GM12865 (cell line): ENCODE results near the gene COL18A1.
"Not testable (repeated sequence)": the region's sequence is repeated elsewhere in the genome, so short reads cannot be mapped to it uniquely, and the experiment has no call there.

ENCODE experiments used
- DNase-seq: peaks from one replicate; pipeline ENCODE4 v3.0.0; 2010; ENCODE audit warnings: low read depth
- H3K4me3 ChIP-seq: 2 replicates; pipeline ENCODE4 v1.5.1; 2011; ENCODE audit warnings: mild to moderate bottlenecking, low read depth, low read length, control low read depth
- CTCF ChIP-seq: IDR thresholded peaks from 2 replicates; pipeline ENCODE4 v1.5.1; 2011; ENCODE audit warnings: low read length, control low read depth, low read depth, inconsistent platforms; ENCODE audit not compliant: insufficient read depth; ENCODE audit errors: missing control alignments

The COL18A1 gene

GRCh38 chr21:45441431-45442255 lies 36.7 kb downstream of the COL18A1 start:
- no peak for TF ChIP-seq CTCF
- H3K4me3 ChIP-seq = no peak overlapping the region
- DNase-seq = no peak

GRCh38 chr21:45442276-45442675 lies 37.3 kb downstream of the COL18A1 start:
- no peak for DNase-seq
- no peak overlapping the region for H3K4me3 ChIP-seq
- TF ChIP-seq CTCF = no peak

- H3K4me3 ChIP-seq, DNase-seq: not testable (repeated sequence)
These were observed 38.0 kb downstream of the COL18A1 start for GRCh38 chr21:45442686-45443594.

- no peak for DNase-seq
- no peak overlapping the region for H3K4me3 ChIP-seq
- TF ChIP-seq CTCF = no peak
These were observed 38.7 kb downstream of the COL18A1 start for GRCh38 chr21:45443595-45444181.

GRCh38 chr21:45444385-45444784 lies 39.4 kb downstream of the COL18A1 start:
- H3K4me3 ChIP-seq = no peak overlapping the region
- DNase-seq = no peak
- TF ChIP-seq CTCF = no peak

- DNase-seq = no peak
- no peak overlapping the region for H3K4me3 ChIP-seq
- no peak for TF ChIP-seq CTCF
These were observed 40.4 kb downstream of the COL18A1 start for GRCh38 chr21:45445369-45445768.

GRCh38 chr21:45447821-45448220 lies 42.9 kb downstream of the COL18A1 start:
- H3K4me3 ChIP-seq = no peak overlapping the region
- TF ChIP-seq CTCF = no peak
- no peak for DNase-seq
